Stomach smooth muscle (tissue), 2 donors: Measurements from ENCODE around the gene GXYLT2.

ENCODE experiments used
- H3K27ac ChIP-seq: one replicate; pipeline ENCODE4 v1.7.0; 2013; ENCODE audit warnings: mild to moderate bottlenecking, low read length, inconsistent platforms
- H3K27me3 ChIP-seq, 2 donors: one replicate each; pipeline ENCODE4 v1.7.0; 2013; ENCODE audit warnings: low read length in 2 of 2; ENCODE audit not compliant: insufficient read depth in 2 of 2, control insufficient read depth in 1 of 2
- H3K36me3 ChIP-seq, 2 donors: one replicate each; pipeline ENCODE4 v1.7.0; 2013; ENCODE audit warnings: low read length in 2 of 2; ENCODE audit not compliant: control insufficient read depth in 2 of 2, insufficient read depth in 2 of 2
- H3K4me1 ChIP-seq: one replicate; pipeline ENCODE4 v1.7.0; 2013; ENCODE audit warnings: low read length; ENCODE audit not compliant: control insufficient read depth, insufficient read depth
- H3K4me3 ChIP-seq, 2 donors: one replicate each; pipeline ENCODE4 v1.7.0; 2013; ENCODE audit warnings: low read length in 2 of 2
- H3K9ac ChIP-seq, 2 donors: one replicate each; pipeline ENCODE4 v1.7.0; 2013; ENCODE audit warnings: low read length in 2 of 2, mild to moderate bottlenecking in 1 of 2
- H3K9me3 ChIP-seq, 2 donors: one replicate each; pipeline ENCODE4 v1.7.0; 2013; ENCODE audit warnings: low read length in 2 of 2; ENCODE audit not compliant: control insufficient read depth in 2 of 2
- donor health status: healthy.
- donor health status: Pancreatic carcinoma.

GXYLT2 gene

GRCh38 chr3:72938471-72939265 lies 50.8 kb downstream of the GXYLT2 start:
- no peaks in the 10 kb centered on the region for H3K36me3 ChIP-seq
- no peaks in the 10 kb centered on the region for H3K27me3 ChIP-seq
- H3K9me3 ChIP-seq = no peaks in the 10 kb centered on the region
- peak overlapping the region in 1 of 2 donors; percentile 32 for H3K4me3 ChIP-seq
- no peak overlapping the region for H3K9ac ChIP-seq
- peak overlapping the region; percentile 3 for H3K27ac ChIP-seq
- peaks cover 4% of the 10 kb centered on the region for H3K4me1 ChIP-seq

GRCh38 chr3:72941245-72941644 lies 53.4 kb downstream of the GXYLT2 start:
- Histone ChIP-seq H3K9me3 (no peaks in the 10 kb centered on the region), H3K9ac (no peak overlapping the region), H3K27ac (no peak overlapping the region), H3K4me1 (peaks cover 4% of the 10 kb centered on the region), H3K27me3 (no peaks in the 10 kb centered on the region), H3K36me3 (no peaks in the 10 kb centered on the region), H3K4me3 (no peak overlapping the region)

GRCh38 chr3:72942427-72942826 lies 54.6 kb downstream of the GXYLT2 start:
- no peaks in the 10 kb centered on the region for H3K27me3 ChIP-seq
- H3K4me3 ChIP-seq = no peak overlapping the region
- no peak overlapping the region for H3K27ac ChIP-seq
- H3K9me3 ChIP-seq = no peaks in the 10 kb centered on the region
- H3K9ac ChIP-seq = no peak overlapping the region
- peaks cover 4% of the 10 kb centered on the region for H3K4me1 ChIP-seq
- no peaks in the 10 kb centered on the region for H3K36me3 ChIP-seq

- no peak overlapping the region for H3K9ac ChIP-seq
- H3K4me3 ChIP-seq = no peak overlapping the region
- H3K27ac ChIP-seq = no peak overlapping the region
- no peaks in the 10 kb centered on the region for H3K4me1 ChIP-seq
- H3K27me3 ChIP-seq = no peaks in the 10 kb centered on the region
- no peaks in the 10 kb centered on the region for H3K36me3 ChIP-seq
- H3K9me3 ChIP-seq = no peaks in the 10 kb centered on the region
Measured at GRCh38 chr3:72944696-72945095, 56.9 kb downstream of the GXYLT2 start.

GRCh38 chr3:72947715-72948490 lies 60.1 kb downstream of the GXYLT2 start:
- no peak overlapping the region for H3K4me3 ChIP-seq
- no peaks in the 10 kb centered on the region for H3K9me3 ChIP-seq
- no peaks in the 10 kb centered on the region for H3K36me3 ChIP-seq
- no peak overlapping the region for H3K9ac ChIP-seq
- H3K27me3 ChIP-seq = no peaks in the 10 kb centered on the region
- no peaks in the 10 kb centered on the region for H3K4me1 ChIP-seq
- no peak overlapping the region for H3K27ac ChIP-seq

- H3K4me1 ChIP-seq = no peaks in the 10 kb centered on the region
- no peaks in the 10 kb centered on the region for H3K27me3 ChIP-seq
- H3K9me3 ChIP-seq = no peaks in the 10 kb centered on the region
Measured at GRCh38 chr3:72949016-72949415, 61.2 kb downstream of the GXYLT2 start.

GRCh38 chr3:72950372-72950771 lies 62.5 kb downstream of the GXYLT2 start:
- Histone ChIP-seq H3K27me3 (no peaks in the 10 kb centered on the region), H3K9ac (no peak overlapping the region), H3K9me3 (no peaks in the 10 kb centered on the region), H3K4me3 (no peak overlapping the region), H3K36me3 (no peaks in the 10 kb centered on the region), H3K27ac (no peak overlapping the region), H3K4me1 (no peaks in the 10 kb centered on the region)

More at GRCh38 chr3:72949016-72949415, 61.2 kb downstream of the GXYLT2 start:
- no peak overlapping the region for H3K9ac ChIP-seq
- no peak overlapping the region for H3K4me3 ChIP-seq
- H3K27ac ChIP-seq = no peak overlapping the region
- no peaks in the 10 kb centered on the region for H3K36me3 ChIP-seq

- Histone ChIP-seq H3K4me1 (no peaks in the 10 kb centered on the region), H3K27me3 (no peaks in the 10 kb centered on the region), H3K27ac (no peak overlapping the region), H3K9ac (no peak overlapping the region), H3K9me3 (no peaks in the 10 kb centered on the region), H3K36me3 (no peaks in the 10 kb centered on the region), H3K4me3 (no peak overlapping the region)
Measured at GRCh38 chr3:72950801-72951200, 63.0 kb downstream of the GXYLT2 start.

GRCh38 chr3:72951259-72951722 lies 63.4 kb downstream of the GXYLT2 start:
- H3K4me3 ChIP-seq = no peak overlapping the region
- no peaks in the 10 kb centered on the region for H3K36me3 ChIP-seq
- H3K4me1 ChIP-seq = no peaks in the 10 kb centered on the region
- no peak overlapping the region for H3K27ac ChIP-seq
- no peak overlapping the region for H3K9ac ChIP-seq
- H3K27me3 ChIP-seq = no peaks in the 10 kb centered on the region
- H3K9me3 ChIP-seq = no peaks in the 10 kb centered on the region

- Histone ChIP-seq H3K9me3 (no peaks in the 10 kb centered on the region), H3K4me3 (no peak overlapping the region), H3K4me1 (no peaks in the 10 kb centered on the region), H3K9ac (no peak overlapping the region), H3K27ac (no peak overlapping the region), H3K36me3 (no peaks in the 10 kb centered on the region), H3K27me3 (no peaks in the 10 kb centered on the region)
Measured at GRCh38 chr3:72953325-72953956, 65.6 kb downstream of the GXYLT2 start.
